ENCODE data around the gene HIVEP2.

Gene HIVEP2

GRCh38 chr6:142728364-142728763 is 216.6 kb downstream of the HIVEP2 start:
- peak; percentile 66 for DNase-seq

GRCh38 chr6:142726616-142727015 is 218.4 kb downstream of the HIVEP2 start:
- DNase-seq = no peak

- no peak for DNase-seq
Observed at GRCh38 chr6:142725024-142725770, 219.8 kb downstream of the HIVEP2 start.

- no peak for DNase-seq
Observed at GRCh38 chr6:142722841-142723240, 222.1 kb downstream of the HIVEP2 start.

GRCh38 chr6:142722012-142722411 is 223.0 kb downstream of the HIVEP2 start:
- DNase-seq = no peak

- DNase-seq = no peak
Observed at GRCh38 chr6:142721215-142721920, 223.6 kb downstream of the HIVEP2 start.

GRCh38 chr6:142718667-142719191 is 226.2 kb downstream of the HIVEP2 start:
- no peak for DNase-seq

- no peak for DNase-seq
Observed at GRCh38 chr6:142716097-142716496, 228.9 kb downstream of the HIVEP2 start.

- DNase-seq = no peak
Observed at GRCh38 chr6:142714951-142715785, 229.8 kb downstream of the HIVEP2 start.

GRCh38 chr6:142713959-142714358 is 231.0 kb downstream of the HIVEP2 start:
- no peak for DNase-seq

GRCh38 chr6:142712231-142712630 is 232.7 kb downstream of the HIVEP2 start:
- no peak for DNase-seq

- DNase-seq = no peak
Observed at GRCh38 chr6:142708651-142709050, 236.3 kb downstream of the HIVEP2 start.

GRCh38 chr6:142707255-142707654 is 237.7 kb downstream of the HIVEP2 start:
- DNase-seq = no peak

- DNase-seq = no peak
Observed at GRCh38 chr6:142706210-142706609, 238.8 kb downstream of the HIVEP2 start.

GRCh38 chr6:142705054-142705453 is 239.9 kb downstream of the HIVEP2 start:
- no peak for DNase-seq

- DNase-seq = no peak
Observed at GRCh38 chr6:142702501-142703460, 242.2 kb downstream of the HIVEP2 start.

Data from NCI-H1417 treated with DMSO at 0.1 percent for 48 hours (cell line).